GM10266 (cell line): Measurements from ENCODE around the gene SBF2.

Source experiments
- DNase-seq: peaks from one replicate; pipeline ENCODE4 v3.0.0; 2012; ENCODE audit errors: extremely low spot score
- CTCF ChIP-seq: IDR thresholded peaks from 2 replicates; pipeline ENCODE4 v1.5.1; 2012; ENCODE audit warnings: mild to moderate bottlenecking, low read depth; ENCODE audit not compliant: control insufficient read depth, insufficient read depth; ENCODE audit errors: missing control alignments

The SBF2 gene

DNA sequence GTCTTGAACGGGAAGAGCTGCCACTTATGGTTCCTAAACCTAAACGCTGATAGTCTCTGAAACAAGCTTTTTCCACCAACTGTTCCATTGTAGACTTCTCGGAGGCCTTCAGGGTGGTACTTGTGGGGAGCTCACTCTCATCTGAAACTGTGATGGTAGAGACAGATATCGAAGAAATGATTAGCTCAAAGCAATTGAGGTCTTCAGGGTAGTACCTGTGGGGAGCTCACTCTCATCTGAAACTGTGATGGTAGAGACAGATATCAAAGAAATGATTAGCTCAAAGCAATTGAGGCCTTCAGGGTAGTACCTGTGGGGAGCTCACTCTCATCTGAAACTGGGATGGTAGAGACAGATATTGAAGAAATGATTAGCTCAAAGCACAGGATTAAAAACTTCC lies 454.5 kb downstream of the SBF2 start:
- DNase-seq = no peak
- no peak for TF ChIP-seq CTCF

- DNase-seq = no peak
- TF ChIP-seq CTCF = no peak
Observed at GRCh38 chr11:9838961-9839360, 455.1 kb downstream of the SBF2 start.

DNA sequence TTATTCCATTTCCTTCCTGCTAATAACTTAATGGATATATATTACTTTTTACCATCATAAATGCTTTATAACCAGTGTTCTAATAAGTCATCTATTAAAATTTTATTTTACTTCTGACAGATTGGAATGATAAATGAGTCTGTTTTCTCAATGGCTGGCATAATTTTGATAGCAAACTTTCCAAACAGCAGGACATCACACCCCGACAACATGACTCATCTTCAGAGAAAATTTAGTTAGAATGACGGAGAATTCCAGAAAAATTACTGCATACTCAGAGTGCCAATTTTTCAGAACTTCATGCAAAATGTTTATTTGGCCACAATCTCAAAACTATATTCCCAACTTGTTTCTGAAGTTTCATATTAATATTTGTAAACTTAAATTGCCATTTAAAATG lies 455.8 kb downstream of the SBF2 start:
- TF ChIP-seq CTCF = no peak

GRCh38 chr11:9834291-9834690 lies 459.7 kb downstream of the SBF2 start:
- TF ChIP-seq CTCF = no peak
- no peak for DNase-seq

More for the DNA sequence above, 455.8 kb downstream of the SBF2 start:
- DNase-seq = no peak

DNA sequence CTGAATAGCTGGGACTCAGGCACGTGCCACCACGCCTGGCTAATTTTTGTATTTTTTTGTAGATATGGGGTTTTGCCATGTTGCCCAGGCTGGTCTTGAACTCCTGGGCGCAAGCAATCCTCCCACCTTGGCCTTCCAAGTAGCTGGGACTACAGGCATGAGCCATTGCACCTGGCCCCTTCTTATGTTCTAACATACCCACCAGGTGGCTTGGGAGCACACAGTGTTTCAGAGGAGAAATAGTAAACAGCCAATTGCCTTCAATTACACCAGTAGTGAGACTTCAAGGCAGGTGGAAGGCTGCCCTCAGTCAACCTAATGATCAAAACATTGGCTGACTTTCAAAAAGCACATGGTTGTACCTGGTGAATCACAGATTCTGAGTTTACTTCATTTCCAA lies 462.9 kb downstream of the SBF2 start:
- no peak for DNase-seq
- no peak for TF ChIP-seq CTCF

DNA sequence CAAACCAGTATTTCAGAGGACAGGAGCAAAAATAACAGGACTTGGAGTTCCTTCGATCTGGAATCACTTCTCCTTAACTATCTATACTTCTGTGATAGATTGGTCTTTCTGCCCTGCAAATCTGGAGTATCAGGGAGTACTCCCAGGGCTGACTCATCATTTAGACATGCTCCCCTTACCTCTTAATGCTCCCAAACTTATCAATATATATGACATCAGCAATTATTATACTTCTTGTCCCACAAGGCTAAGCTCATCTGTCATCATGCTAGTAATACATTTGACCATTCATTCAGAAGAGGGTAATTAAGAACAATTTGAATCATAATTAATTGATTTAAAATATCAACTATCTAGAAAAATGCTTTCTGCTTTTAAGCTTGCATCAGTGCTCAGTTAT lies 466.3 kb downstream of the SBF2 start:
- DNase-seq = no peak
- no peak for TF ChIP-seq CTCF

- no peak for TF ChIP-seq CTCF
- DNase-seq = no peak
Observed at GRCh38 chr11:9826390-9826789, 467.6 kb downstream of the SBF2 start.
